CD4-positive, alpha-beta T cell treated with Interleukin-17A for 1 hour (primary cell): ENCODE data around the gene SMARCD3.
A peak's percentile ranks its signal among the peaks of the same experiment; 100 is the strongest.

Experiments used
- DNase-seq: peaks from one replicate; pipeline ENCODE4 v3.0.0-alpha.2; 2020

The SMARCD3 gene

GRCh38 chr7:151235091-151235787 is 13.3 kb downstream of the SMARCD3 start:
- no peak for DNase-seq

- no peak for DNase-seq
These were observed 14.7 kb downstream of the SMARCD3 start for GRCh38 chr7:151233804-151234203.

- peak; percentile 70 for DNase-seq
These were observed 15.4 kb downstream of the SMARCD3 start for GRCh38 chr7:151232917-151233701.

- peak; percentile 90 for DNase-seq
These were observed 16.2 kb downstream of the SMARCD3 start, which contains the start of gene CHPF2 for GRCh38 chr7:151232091-151232916. Gene CHPF2, plus strand, starts transcription at chr7:151232483. Its CDS starts 1,529 bp downstream, at chr7:151234012.

- no peak for DNase-seq
These were observed 17.4 kb downstream of the SMARCD3 start for GRCh38 chr7:151231080-151231479.

GRCh38 chr7:151229249-151229648 is 19.2 kb downstream of the SMARCD3 start:
- DNase-seq: no peak

GRCh38 chr7:151228024-151228866 is 20.2 kb downstream of the SMARCD3 start:
- no peak for DNase-seq

GRCh38 chr7:151226875-151227782 is 21.4 kb downstream of the SMARCD3 start, which contains the start of gene ABCF2:
Gene ABCF2, minus strand, starts transcription at chr7:151227205. Its CDS starts 747 bp downstream, at chr7:151226458.
- DNase-seq: peak; percentile 97

- no peak for DNase-seq
These were observed 22.0 kb downstream of the SMARCD3 start for GRCh38 chr7:151226560-151226874.

- no peak for DNase-seq
These were observed 22.5 kb downstream of the SMARCD3 start for GRCh38 chr7:151225948-151226510.

GRCh38 chr7:151223728-151224127 is 24.8 kb downstream of the SMARCD3 start:
- no peak for DNase-seq

- no peak for DNase-seq
These were observed 30.3 kb downstream of the SMARCD3 start for GRCh38 chr7:151218170-151218569.

GRCh38 chr7:151215396-151215795 is 33.1 kb downstream of the SMARCD3 start:
- no peak for DNase-seq

- DNase-seq: no peak
These were observed 34.7 kb downstream of the SMARCD3 start for GRCh38 chr7:151213826-151214225.

- DNase-seq: no peak
These were observed 35.9 kb downstream of the SMARCD3 start for GRCh38 chr7:151212626-151213025.

GRCh38 chr7:151211155-151211772 is 37.2 kb downstream of the SMARCD3 start:
- no peak for DNase-seq

GRCh38 chr7:151210087-151210854 is 38.2 kb downstream of the SMARCD3 start, which contains the start of gene H2BK1:
Gene H2BK1, minus strand, starts transcription at chr7:151210488. Its CDS starts 170 bp downstream, at chr7:151210318.
- DNase-seq: no peak

- no peak for DNase-seq
These were observed 38.9 kb downstream of the SMARCD3 start for GRCh38 chr7:151209588-151209987.

- DNase-seq: no peak
These were observed 40.1 kb downstream of the SMARCD3 start for GRCh38 chr7:151208253-151208862.
